LNCAP (cell line): ENCODE data around the gene SLITRK5.

Experiments used
- CTCF ChIP-seq: fragments of 450-650 bp; IDR thresholded peaks from 2 replicates; pipeline ENCODE4 v1.5.1; 2017; ENCODE audit warnings: mild to moderate bottlenecking

SLITRK5 gene

GRCh38 chr13:87680298-87680697, 9.1 kb downstream of the SLITRK5 start:
- TF ChIP-seq CTCF: peak; percentile 29; the same call in 1 of the 2 replicates

DNA sequence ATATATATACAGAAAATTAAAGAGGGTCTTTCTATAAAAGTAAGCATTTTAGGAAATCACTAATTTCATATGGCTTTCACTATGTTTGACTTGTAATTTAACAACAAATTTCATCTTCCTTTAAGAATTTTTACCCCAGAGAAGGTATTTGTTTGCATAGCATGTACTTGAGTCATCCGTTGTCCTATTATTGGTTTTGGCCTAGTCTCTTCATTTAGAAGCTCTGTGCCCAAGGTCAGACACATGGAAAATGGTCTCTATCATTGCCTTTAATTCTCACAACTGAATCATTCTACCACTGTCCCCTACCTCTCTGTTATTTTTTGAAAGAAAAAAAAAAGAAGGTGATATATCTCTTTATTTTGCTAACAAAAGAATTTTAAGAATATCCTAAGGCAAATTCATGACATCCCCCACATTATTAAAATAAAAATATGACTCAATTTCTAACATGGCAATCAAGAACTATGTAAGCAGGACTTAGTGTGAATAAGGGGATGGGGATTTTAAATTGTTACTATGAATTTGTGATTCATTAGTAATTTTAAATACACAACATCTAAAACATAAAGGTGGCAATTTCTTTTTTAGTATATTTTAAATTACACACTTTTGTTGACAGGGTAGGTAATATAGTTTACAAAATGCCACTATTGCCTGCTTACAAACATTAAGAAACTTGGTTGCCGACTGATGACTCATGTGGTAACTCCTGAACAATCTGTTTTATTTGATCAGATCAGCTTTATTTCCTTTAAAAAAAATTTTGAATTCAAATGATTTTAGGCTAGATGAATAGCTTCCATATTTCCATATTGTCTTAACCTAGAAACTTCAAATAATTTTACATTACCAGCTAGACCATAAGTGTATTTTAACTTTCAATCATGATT, 13.9 kb downstream of the SLITRK5 start:
- TF ChIP-seq CTCF: no peak

GRCh38 chr13:87696458-87696857, 25.3 kb downstream of the SLITRK5 start:
- no peak for TF ChIP-seq CTCF

- TF ChIP-seq CTCF: no peak
Measured at GRCh38 chr13:87698268-87698667, 27.1 kb downstream of the SLITRK5 start.

DNA sequence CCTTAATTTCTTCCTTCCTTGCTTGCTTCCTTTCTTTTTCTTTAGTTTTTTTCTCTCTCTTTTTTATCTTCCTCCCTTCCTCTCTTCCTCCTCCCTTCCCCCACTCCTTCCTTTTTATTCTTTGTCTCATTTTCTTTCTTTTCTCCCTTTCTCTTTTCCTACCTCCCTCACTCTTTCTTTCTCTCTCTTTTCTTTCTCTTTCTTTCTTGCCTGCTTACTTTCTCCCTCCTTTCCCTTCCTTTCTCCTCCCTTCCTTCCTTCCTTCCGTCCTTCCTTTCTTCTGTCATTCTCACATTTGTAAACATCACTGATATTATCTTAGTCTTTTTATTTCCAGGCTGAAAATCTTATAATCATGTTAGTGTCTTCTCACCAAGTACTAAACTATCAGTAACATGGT, 38.8 kb downstream of the SLITRK5 start:
- TF ChIP-seq CTCF: no peak

GRCh38 chr13:87712012-87712411, 40.8 kb downstream of the SLITRK5 start:
- no peak for TF ChIP-seq CTCF
